22Rv1 (cell line): ENCODE results near the gene PDAP1.

Source experiments
- H3K27ac ChIP-seq: fragments of 450-650 bp; 2 replicates; pipeline ENCODE4 v1.5.1; 2017
- CTCF ChIP-seq: fragments of 450-650 bp; IDR thresholded peaks from 2 replicates; pipeline ENCODE4 v1.5.1; 2017; ENCODE audit warnings: mild to moderate bottlenecking
- ZFX ChIP-seq: fragments of 450-650 bp; IDR thresholded peaks from 2 replicates; pipeline ENCODE4 v1.6.1; 2017; ENCODE audit warnings: antibody characterized with exemption, borderline replicate concordance

Gene PDAP1

GRCh38 chr7:99402854-99403253 lies 5.5 kb downstream of the PDAP1 start:
- TF ChIP-seq CTCF (no peak), ZFX (no peak)
- H3K27ac ChIP-seq, result no peak overlapping the region

GRCh38 chr7:99399597-99399996 lies 8.8 kb downstream of the PDAP1 start:
- H3K27ac ChIP-seq, result peak overlapping the region; percentile 22; the same call in 1 of the 2 replicates
- TF ChIP-seq CTCF, result no peak
- TF ChIP-seq ZFX, result no peak

GRCh38 chr7:99398891-99399445 lies 9.4 kb downstream of the PDAP1 start:
- peak overlapping the region; percentile 22; the same call in 1 of the 2 replicates for H3K27ac ChIP-seq
- no peak for TF ChIP-seq ZFX
- TF ChIP-seq CTCF, result no peak

GRCh38 chr7:99397297-99397983 lies 11.0 kb downstream of the PDAP1 start:
- no peak for TF ChIP-seq ZFX
- no peak for TF ChIP-seq CTCF
- peak overlapping the region; percentile 32; the same call in 1 of the 2 replicates for H3K27ac ChIP-seq

- peak overlapping the region; percentile 32; the same call in 1 of the 2 replicates for H3K27ac ChIP-seq
- TF ChIP-seq ZFX, result no peak
- no peak for TF ChIP-seq CTCF
Measured at GRCh38 chr7:99396418-99397296, 11.7 kb downstream of the PDAP1 start.

GRCh38 chr7:99395616-99396327 lies 12.6 kb downstream of the PDAP1 start:
- peak overlapping the region; percentile 92 for H3K27ac ChIP-seq
- TF ChIP-seq ZFX, result no peak
- TF ChIP-seq CTCF, result no peak
